ENCODE measurements around the gene TJAP1. TPM values are rescaled to one million over a fixed set of nuclear protein-coding genes. Genes with fewer than 3 reads are reported as not detected.

The TJAP1 gene
- total RNA-seq, 1 donor from 2014 or later, result 52.1 TPM

- peaks cover 26% of the 10 kb centered on the region for H3K27me3 Mint-ChIP-seq (ENCODE audit: low read depth)
- H3K36me3 Mint-ChIP-seq (ENCODE audit: low read depth), result no peaks in the 10 kb centered on the region
- H3K9me3 Mint-ChIP-seq, result no peaks in the 10 kb centered on the region
- no peak overlapping the region for H3K4me3 Mint-ChIP-seq
- DNase-seq (ENCODE audit: low read depth, low spot score), result no peak
- no peak for TF ChIP-seq CTCF (conservative IDR thresholded peaks at IDR 0.05)
- H3K4me1 Mint-ChIP-seq, result peaks cover 4% of the 10 kb centered on the region
- peak overlapping the region; percentile 30 for H3K27ac Mint-ChIP-seq (ENCODE audit: unreplicated experiment)
Measured at GRCh38 chr6:43467752-43468151, 9.6 kb upstream of the TJAP1 start.

- H3K4me3 Mint-ChIP-seq, result no peak overlapping the region
Measured at GRCh38 chr6:43468240-43468639, 9.1 kb upstream of the TJAP1 start.

GRCh38 chr6:43468748-43469681, 8.4 kb upstream of the TJAP1 start:
- H3K27ac Mint-ChIP-seq (ENCODE audit: unreplicated experiment), result peak overlapping the region; percentile 73
- H3K9me3 Mint-ChIP-seq, result no peaks in the 10 kb centered on the region
- peaks cover 20% of the 10 kb centered on the region for H3K27me3 Mint-ChIP-seq (ENCODE audit: low read depth)
- H3K36me3 Mint-ChIP-seq (ENCODE audit: low read depth), result no peaks in the 10 kb centered on the region
- no peak for TF ChIP-seq CTCF (conservative IDR thresholded peaks at IDR 0.05)
- H3K4me3 Mint-ChIP-seq, result no peak overlapping the region
- no peak for DNase-seq (ENCODE audit: low read depth, low spot score)
- H3K4me1 Mint-ChIP-seq, result peaks cover 4% of the 10 kb centered on the region

More at GRCh38 chr6:43468240-43468639, 9.1 kb upstream of the TJAP1 start:
- H3K4me1 Mint-ChIP-seq, result peaks cover 4% of the 10 kb centered on the region
- TF ChIP-seq CTCF (conservative IDR thresholded peaks at IDR 0.05), result no peak
- H3K27ac Mint-ChIP-seq (ENCODE audit: unreplicated experiment), result no peak overlapping the region
- no peaks in the 10 kb centered on the region for H3K9me3 Mint-ChIP-seq
- no peaks in the 10 kb centered on the region for H3K36me3 Mint-ChIP-seq (ENCODE audit: low read depth)
- DNase-seq (ENCODE audit: low read depth, low spot score), result no peak
- peaks cover 23% of the 10 kb centered on the region for H3K27me3 Mint-ChIP-seq (ENCODE audit: low read depth)

- Mint-ChIP-seq H3K27me3 (ENCODE audit: low read depth) (peaks cover 19% of the 10 kb centered on the region), H3K9me3 (no peaks in the 10 kb centered on the region), H3K27ac (ENCODE audit: unreplicated experiment) (no peak overlapping the region), H3K36me3 (ENCODE audit: low read depth) (no peaks in the 10 kb centered on the region), H3K4me3 (no peak overlapping the region), H3K4me1 (peaks cover 4% of the 10 kb centered on the region)
- no peak for TF ChIP-seq CTCF (conservative IDR thresholded peaks at IDR 0.05)
- no peak for DNase-seq (ENCODE audit: low read depth, low spot score)
Measured at GRCh38 chr6:43469947-43470346, 7.4 kb upstream of the TJAP1 start.

GRCh38 chr6:43471399-43471798, 6.0 kb upstream of the TJAP1 start:
- DNase-seq (ENCODE audit: low read depth, low spot score), result no peak
- Mint-ChIP-seq H3K27ac (ENCODE audit: unreplicated experiment) (no peak overlapping the region), H3K27me3 (ENCODE audit: low read depth) (peaks cover 17% of the 10 kb centered on the region), H3K36me3 (ENCODE audit: low read depth) (no peaks in the 10 kb centered on the region), H3K9me3 (no peaks in the 10 kb centered on the region), H3K4me1 (peaks cover 4% of the 10 kb centered on the region), H3K4me3 (no peak overlapping the region)
- TF ChIP-seq CTCF (conservative IDR thresholded peaks at IDR 0.05), result no peak

All from neural crest cell (in vitro differentiated cells).